ENCODE measurements around the gene TYROBP. TPM values are rescaled to one million over a fixed set of nuclear protein-coding genes. Genes with fewer than 3 reads are reported as not detected.
A peak's percentile ranks its signal among the peaks of the same experiment; 100 is the strongest.

Gene TYROBP
- total RNA-seq, 2 donors from 2014 or later, result 65.3 to 235 TPM

DNA sequence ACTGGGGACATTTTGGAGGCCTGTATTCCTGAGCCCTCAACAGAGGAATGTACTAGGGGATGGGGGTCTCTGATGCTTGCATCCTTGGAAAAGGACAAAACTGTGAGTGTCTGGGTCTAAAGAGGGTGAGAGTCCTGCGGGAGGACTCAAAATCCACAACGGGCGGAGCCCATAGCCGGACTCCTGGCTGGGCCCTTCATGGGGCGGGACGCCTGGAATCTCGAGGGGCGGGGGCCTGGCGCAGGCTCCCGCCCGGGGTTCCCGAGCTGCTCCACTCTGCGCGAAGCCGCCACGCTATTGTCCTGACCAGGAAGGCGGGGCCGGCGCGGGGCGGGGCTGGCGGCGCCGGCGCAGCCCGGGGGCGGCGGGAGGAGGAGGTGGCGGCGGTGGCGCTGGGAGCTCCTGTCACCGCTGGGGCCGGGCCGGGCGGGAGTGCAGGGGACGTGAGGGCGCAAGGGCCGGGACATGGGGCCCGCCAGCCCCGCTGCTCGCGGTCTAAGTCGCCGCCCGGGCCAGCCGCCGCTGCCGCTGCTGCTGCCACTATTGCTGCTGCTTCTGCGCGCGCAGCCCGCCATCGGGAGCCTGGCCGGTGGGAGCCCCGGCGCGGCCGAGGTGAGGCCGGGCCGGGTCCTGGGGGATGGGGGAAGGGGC is 39.8 kb downstream of the TYROBP start, which contains the start of gene APLP1:
Gene APLP1 (plus strand): TSS at position 403 of the 651 bp plus-strand sequence. CDS start 63 bp downstream, at position 466.
- DNase-seq (ENCODE audit: low spot score) (peak; percentile 82), ATAC-seq (peak; percentile 80 to 90)
- H3K4me3 Mint-ChIP-seq, result peak within 1 kb of the TSS; percentile 34
- H3K27me3 Mint-ChIP-seq, result peaks cover 37 to 45% of the 10 kb centered on the region in 2 donors
- no peak within 1 kb of the TSS for H3K27ac Mint-ChIP-seq
- H3K9me3 Mint-ChIP-seq, result peaks cover 6% of the 10 kb centered on the region
- peaks cover 14 to 18% of the 10 kb centered on the region in 2 donors for H3K4me1 Mint-ChIP-seq (ENCODE audit: low read depth in 2 of 2)
- H3K36me3 Mint-ChIP-seq, result no peaks in the 10 kb centered on the region

GRCh38 chr19:35863018-35863417 is 45.1 kb downstream of the TYROBP start:
- Mint-ChIP-seq H3K4me1 (ENCODE audit: low read depth in 2 of 2) (peaks cover 0 to 8% of the 10 kb centered on the region in 2 donors), H3K27ac (no peak overlapping the region), H3K36me3 (no peaks in the 10 kb centered on the region), H3K4me3 (no peak overlapping the region), H3K9me3 (no peaks in the 10 kb centered on the region), H3K27me3 (peaks cover 44 to 56% of the 10 kb centered on the region in 2 donors)
- ATAC-seq (no peak), DNase-seq (ENCODE audit: low spot score) (no peak)

DNA sequence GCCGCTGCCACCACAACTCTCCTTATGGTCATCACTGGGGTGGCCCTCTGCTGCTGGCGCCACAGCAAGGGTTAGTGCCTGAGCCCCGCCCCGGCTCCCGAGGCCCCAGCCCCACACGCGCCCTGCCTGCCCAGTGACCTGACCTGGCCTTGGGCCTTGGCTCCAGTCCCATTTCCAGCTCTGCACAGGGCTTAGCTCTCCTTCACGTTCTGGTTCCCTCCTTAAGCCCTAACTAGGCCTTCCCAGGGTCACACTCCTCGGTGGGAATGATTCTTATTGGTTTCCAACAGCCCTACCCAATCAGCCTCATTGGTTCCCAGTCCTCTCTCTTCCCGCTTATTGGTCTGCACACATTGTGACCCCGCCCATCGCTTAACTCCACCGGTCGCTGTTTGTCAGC is 45.6 kb downstream of the TYROBP start:
- Mint-ChIP-seq H3K4me3 (no peak overlapping the region), H3K27ac (no peak overlapping the region), H3K9me3 (no peaks in the 10 kb centered on the region), H3K36me3 (no peaks in the 10 kb centered on the region), H3K27me3 (peaks cover 43 to 56% of the 10 kb centered on the region in 2 donors), H3K4me1 (ENCODE audit: low read depth in 2 of 2) (peaks cover 0 to 5% of the 10 kb centered on the region in 2 donors)
- ATAC-seq (no peak), DNase-seq (ENCODE audit: low spot score) (peak; percentile 47)

DNA sequence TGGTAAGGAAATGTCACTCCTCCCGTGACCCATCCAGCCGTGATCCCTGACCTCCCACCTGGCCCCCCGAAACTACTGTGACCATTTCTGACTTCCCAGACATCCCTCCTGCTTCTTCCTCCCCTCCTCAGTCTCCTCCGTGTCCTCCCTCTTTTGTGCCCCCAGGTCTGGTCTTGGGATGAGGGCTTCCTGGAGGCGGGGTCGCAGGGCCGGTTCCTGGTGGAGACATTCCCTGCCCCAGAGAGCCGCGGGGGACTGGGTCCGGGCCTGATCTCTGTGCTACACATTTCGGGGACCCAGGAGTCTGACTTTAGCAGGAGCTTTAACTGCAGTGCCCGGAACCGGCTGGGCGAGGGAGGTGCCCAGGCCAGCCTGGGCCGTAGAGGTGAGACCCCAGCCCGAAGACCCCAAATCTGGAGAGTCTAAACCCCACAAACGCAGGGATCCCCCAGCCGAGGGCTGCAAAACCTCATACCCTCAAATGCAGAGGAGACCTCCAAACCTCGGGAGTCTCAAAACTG is 46.4 kb downstream of the TYROBP start:
- H3K27me3 Mint-ChIP-seq, result peaks cover 44 to 51% of the 10 kb centered on the region in 2 donors
- peaks cover 0 to 8% of the 10 kb centered on the region in 2 donors for H3K4me1 Mint-ChIP-seq (ENCODE audit: low read depth in 2 of 2)
- peak; percentile 49 for DNase-seq (ENCODE audit: low spot score)
- ATAC-seq, result no peak
- no peak overlapping the region for H3K4me3 Mint-ChIP-seq
- H3K36me3 Mint-ChIP-seq, result no peaks in the 10 kb centered on the region
- H3K27ac Mint-ChIP-seq, result no peak overlapping the region
- H3K9me3 Mint-ChIP-seq, result no peaks in the 10 kb centered on the region

GRCh38 chr19:35860818-35861639 is 47.1 kb downstream of the TYROBP start:
- Mint-ChIP-seq H3K36me3 (no peaks in the 10 kb centered on the region), H3K27me3 (peaks cover 40 to 44% of the 10 kb centered on the region in 2 donors), H3K27ac (no peak overlapping the region), H3K9me3 (no peaks in the 10 kb centered on the region), H3K4me1 (ENCODE audit: low read depth in 2 of 2) (peaks cover 0 to 10% of the 10 kb centered on the region in 2 donors), H3K4me3 (no peak overlapping the region)
- DNase-seq (ENCODE audit: low spot score) (peak; percentile 47), ATAC-seq (no peak)

GRCh38 chr19:35860436-35860817 is 47.7 kb downstream of the TYROBP start:
- DNase-seq (ENCODE audit: low spot score), result no peak
- Mint-ChIP-seq H3K4me1 (ENCODE audit: low read depth in 2 of 2) (peaks cover 0 to 10% of the 10 kb centered on the region in 2 donors), H3K27ac (no peak overlapping the region), H3K4me3 (no peak overlapping the region), H3K27me3 (peaks cover 37 to 43% of the 10 kb centered on the region in 2 donors), H3K36me3 (no peaks in the 10 kb centered on the region), H3K9me3 (no peaks in the 10 kb centered on the region)
- ATAC-seq, result no peak

GRCh38 chr19:35859414-35859813 is 48.7 kb downstream of the TYROBP start:
- H3K27me3 Mint-ChIP-seq, result peaks cover 38 to 44% of the 10 kb centered on the region in 2 donors
- H3K36me3 Mint-ChIP-seq, result no peaks in the 10 kb centered on the region
- H3K9me3 Mint-ChIP-seq, result no peaks in the 10 kb centered on the region
- DNase-seq (ENCODE audit: low spot score) (peak; percentile 54), ATAC-seq (no peak)
- no peak overlapping the region for H3K4me3 Mint-ChIP-seq
- peaks cover 0 to 8% of the 10 kb centered on the region in 2 donors for H3K4me1 Mint-ChIP-seq (ENCODE audit: low read depth in 2 of 2)
- H3K27ac Mint-ChIP-seq, result no peak overlapping the region

- no peaks in the 10 kb centered on the region for H3K9me3 Mint-ChIP-seq
- peak overlapping the region; percentile 32 for H3K4me3 Mint-ChIP-seq
- no peaks in the 10 kb centered on the region for H3K36me3 Mint-ChIP-seq
- peaks cover 0 to 8% of the 10 kb centered on the region in 2 donors for H3K4me1 Mint-ChIP-seq (ENCODE audit: low read depth in 2 of 2)
- H3K27ac Mint-ChIP-seq, result no peak overlapping the region
- DNase-seq (ENCODE audit: low spot score), result peak; percentile 52
- H3K27me3 Mint-ChIP-seq, result peaks cover 40 to 51% of the 10 kb centered on the region in 2 donors
- no peak for ATAC-seq
Observed at GRCh38 chr19:35858311-35858710, 49.8 kb downstream of the TYROBP start.

DNA sequence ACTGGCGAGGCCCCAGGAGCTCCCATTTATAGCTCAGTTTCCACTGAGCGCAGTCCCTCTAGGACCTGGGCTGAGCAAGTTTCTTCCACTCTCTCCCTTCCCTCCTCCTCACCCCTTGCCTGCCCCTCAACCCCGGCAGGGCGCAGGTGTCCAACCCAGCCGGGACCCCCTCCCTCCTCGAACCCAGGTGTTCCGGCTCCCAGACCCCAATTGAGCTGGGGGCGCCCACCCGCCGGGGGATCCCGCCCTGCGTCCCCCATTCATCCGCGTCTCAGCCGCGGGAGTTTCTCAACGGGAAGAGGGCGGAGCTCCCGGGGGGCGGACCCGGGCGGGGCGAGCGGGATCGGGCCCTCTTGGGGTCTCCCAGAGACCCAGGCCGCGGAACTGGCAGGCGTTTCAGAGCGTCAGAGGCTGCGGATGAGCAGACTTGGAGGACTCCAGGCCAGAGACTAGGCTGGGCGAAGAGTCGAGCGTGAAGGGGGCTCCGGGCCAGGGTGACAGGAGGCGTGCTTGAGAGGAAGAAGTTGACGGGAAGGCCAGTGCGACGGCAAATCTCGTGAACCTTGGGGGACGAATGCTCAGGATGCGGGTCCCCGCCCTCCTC is 51.4 kb downstream of the TYROBP start, which contains the start of gene KIRREL2:
Gene KIRREL2 (plus strand): TSS at position 366 of the 604 bp plus-strand sequence. CDS start 209 bp downstream, at position 575.
- no peaks in the 10 kb centered on the region for H3K36me3 Mint-ChIP-seq
- no peaks in the 10 kb centered on the region for H3K9me3 Mint-ChIP-seq
- H3K4me3 Mint-ChIP-seq, result peak within 1 kb of the TSS; percentile 71
- H3K27ac Mint-ChIP-seq, result no peak within 1 kb of the TSS
- H3K27me3 Mint-ChIP-seq, result peaks cover 50 to 67% of the 10 kb centered on the region in 2 donors
- H3K4me1 Mint-ChIP-seq (ENCODE audit: low read depth in 2 of 2), result peaks cover 0 to 8% of the 10 kb centered on the region in 2 donors
- ATAC-seq, result peak; percentile 56 to 78
- peak; percentile 65 for DNase-seq (ENCODE audit: low spot score)

Other genes with a start within 250 kb of the TYROBP start
- under 1 TPM; 0.38 to 0.70 TPM for gene UPK1A, start 241.8 kb downstream of the TYROBP start, total RNA-seq
- 100 to 1,000 TPM; 191 to 295 TPM for gene ZBTB32, start 203.7 kb downstream of the TYROBP start, total RNA-seq
- 100 to 1,000 TPM in 1 of 2 donors, 10 to 100 TPM in 1; 80.1 to 137 TPM for gene KMT2B, start 190.3 kb downstream of the TYROBP start, total RNA-seq
- 100 to 1,000 TPM in 1 of 2 donors, 10 to 100 TPM in 1; 80.4 to 193 TPM for gene IGFLR1, start 165.8 kb downstream of the TYROBP start, total RNA-seq
- gene U2AF1L4, start 162.9 kb downstream of the TYROBP start, total RNA-seq, result 10 to 100 TPM; 17.0 to 19.1 TPM
- gene PSENEN, start 162.6 kb downstream of the TYROBP start, total RNA-seq, result 10 to 100 TPM; 66.4 to 84.2 TPM
- gene LIN37, start 159.7 kb downstream of the TYROBP start, total RNA-seq, result 10 to 100 TPM in 1 of 2 donors, 1 to 10 TPM in 1; 9.6 to 24.7 TPM
- not detected for gene HSPB6, start 151.3 kb downstream of the TYROBP start, total RNA-seq
- 10 to 100 TPM; 36.2 to 53.8 TPM for gene PROSER3, start 150.1 kb downstream of the TYROBP start, total RNA-seq
- 10 to 100 TPM; 31.5 to 45.0 TPM for gene ARHGAP33, start 132.7 kb downstream of the TYROBP start, total RNA-seq
- gene PRODH2, start 95.5 kb downstream of the TYROBP start, total RNA-seq, result not detected
- gene NPHS1, start 55.8 kb downstream of the TYROBP start, total RNA-seq, result not detected
- gene KIRREL2, start 51.4 kb downstream of the TYROBP start, total RNA-seq, result 1 to 10 TPM; 1.3 to 2.2 TPM
- 1 to 10 TPM; 1.9 TPM for gene APLP1, start 39.7 kb downstream of the TYROBP start, total RNA-seq
- gene NFKBID, start 7.8 kb downstream of the TYROBP start, total RNA-seq, result 10 to 100 TPM; 54.4 to 68.7 TPM
- gene HCST, start 5.8 kb downstream of the TYROBP start, total RNA-seq, result 100 to 1,000 TPM; 154 to 228 TPM
- gene LRFN3, start 28.1 kb upstream of the TYROBP start, total RNA-seq, result 10 to 100 TPM in 1 of 2 donors, 1 to 10 TPM in 1; 4.6 to 10.6 TPM
- gene SDHAF1, start 86.9 kb upstream of the TYROBP start, total RNA-seq, result 10 to 100 TPM; 17.6 to 21.4 TPM
- 1 to 10 TPM; 3.0 to 4.5 TPM for gene SYNE4, start 100.5 kb upstream of the TYROBP start, total RNA-seq
- gene ALKBH6, start 105.9 kb upstream of the TYROBP start, total RNA-seq, result 10 to 100 TPM; 64.5 to 68.1 TPM
- under 1 TPM; 0.76 to 0.78 TPM for gene CLIP3, start 124.6 kb upstream of the TYROBP start, total RNA-seq
- 1 to 10 TPM in 1 of 2 donors, under 1 TPM in 1; 0.47 to 1.7 TPM for gene THAP8, start 146.0 kb upstream of the TYROBP start, total RNA-seq
- gene WDR62, start 146.6 kb upstream of the TYROBP start, total RNA-seq, result 10 to 100 TPM; 15.0 to 57.1 TPM
- gene OVOL3, start 202.8 kb upstream of the TYROBP start, total RNA-seq, result not detected
- gene POLR2I, start 206.6 kb upstream of the TYROBP start, total RNA-seq, result 10 to 100 TPM; 40.7 to 42.4 TPM
- 100 to 1,000 TPM; 130 to 141 TPM for gene TBCB, start 207.2 kb upstream of the TYROBP start, total RNA-seq
- 100 to 1,000 TPM; 175 to 437 TPM for gene CAPNS1, start 231.8 kb upstream of the TYROBP start, total RNA-seq
- not detected for gene COX7A1, start 244.2 kb upstream of the TYROBP start, total RNA-seq

All from natural killer cell treated with Interleukin-12 subunit alpha and Interleukin-12 subunit beta and Interleukin-15 and Interleukin-18, amount 100 ng/mL, for 72 hours (primary cell).